ENCODE results near the gene FIG4. TPM values are rescaled to one million over a fixed set of nuclear protein-coding genes. Genes with fewer than 3 reads are reported as not detected.
"Not testable (repeated sequence)": the region's sequence is repeated elsewhere in the genome, so short reads cannot be mapped to it uniquely, and the experiment has no call there.

FIG4 gene
- total RNA-seq, 1 donor, result 23.3 TPM

GRCh38 chr6:109714611-109715010 is 23.5 kb downstream of the FIG4 start:
- TF ChIP-seq CTCF (IDR thresholded peaks at IDR 0.05; ENCODE audit: insufficient read depth, low read depth, low read length), result no peak
- H3K4me3 ChIP-seq (ENCODE audit: low read depth, low read length), result no peak overlapping the region
- no peak for DNase-seq (ENCODE audit: low read depth)

GRCh38 chr6:109715616-109716015 is 24.5 kb downstream of the FIG4 start:
- TF ChIP-seq CTCF (IDR thresholded peaks at IDR 0.05; ENCODE audit: insufficient read depth, low read depth, low read length), result no peak
- H3K4me3 ChIP-seq (ENCODE audit: low read depth, low read length), result no peak overlapping the region
- DNase-seq (ENCODE audit: low read depth), result peak; percentile 7

GRCh38 chr6:109717971-109718370 is 26.9 kb downstream of the FIG4 start:
- DNase-seq (ENCODE audit: low read depth), result no peak
- H3K4me3 ChIP-seq (ENCODE audit: low read depth, low read length), result no peak overlapping the region
- TF ChIP-seq CTCF (IDR thresholded peaks at IDR 0.05; ENCODE audit: insufficient read depth, low read depth, low read length), result no peak

GRCh38 chr6:109718991-109719390 is 27.9 kb downstream of the FIG4 start:
- H3K4me3 ChIP-seq (ENCODE audit: low read depth, low read length), result no peak overlapping the region

GRCh38 chr6:109720311-109720710 is 29.2 kb downstream of the FIG4 start:
- TF ChIP-seq CTCF (IDR thresholded peaks at IDR 0.05; ENCODE audit: insufficient read depth, low read depth, low read length), result no peak
- DNase-seq (ENCODE audit: low read depth), result peak; percentile 14
- H3K4me3 ChIP-seq (ENCODE audit: low read depth, low read length), result no peak overlapping the region

More at GRCh38 chr6:109718991-109719390, 27.9 kb downstream of the FIG4 start:
- DNase-seq (ENCODE audit: low read depth), result no peak
- no peak for TF ChIP-seq CTCF (IDR thresholded peaks at IDR 0.05; ENCODE audit: insufficient read depth, low read depth, low read length)

GRCh38 chr6:109722011-109722410 is 30.9 kb downstream of the FIG4 start:
- no peak overlapping the region for H3K4me3 ChIP-seq (ENCODE audit: low read depth, low read length)
- DNase-seq (ENCODE audit: low read depth), result no peak
- no peak for TF ChIP-seq CTCF (IDR thresholded peaks at IDR 0.05; ENCODE audit: insufficient read depth, low read depth, low read length)

- H3K4me3 ChIP-seq (ENCODE audit: low read depth, low read length), result no peak overlapping the region
- TF ChIP-seq CTCF (IDR thresholded peaks at IDR 0.05; ENCODE audit: insufficient read depth, low read depth, low read length), result no peak
- peak; percentile 39 for DNase-seq (ENCODE audit: low read depth)
Measured at GRCh38 chr6:109722564-109723254, 31.6 kb downstream of the FIG4 start.

- not testable (repeated sequence) for DNase-seq (ENCODE audit: low read depth)
Measured at GRCh38 chr6:109725250-109725649, 34.2 kb downstream of the FIG4 start.

More at GRCh38 chr6:109725250-109725649, 34.2 kb downstream of the FIG4 start:
- not testable (repeated sequence) for H3K4me3 ChIP-seq (ENCODE audit: low read depth, low read length)
